Lung (tissue), 12 donors: ENCODE data around the gene DDX28. TPM values are rescaled to one million over a fixed set of nuclear protein-coding genes. Genes with fewer than 3 reads are reported as not detected.

ENCODE experiments used
- ATAC-seq: fragments of 200-7000 bp; cut with Tn5 transposase; one replicate; pipeline ENCODE4 v1.9.1; 2020; ENCODE audit warnings: moderate number of reproducible peaks; ENCODE audit not compliant: insufficient read depth, low FRiP score
- DNase-seq, 3 donors: peaks; one replicate each; pipeline ENCODE4 v3.0.0-alpha.2; 2013 to 2017
- H3K27ac ChIP-seq, 2 donors: one replicate each; pipeline ENCODE4 v1.5.1; 2013; ENCODE audit warnings: mild to moderate bottlenecking in 2 of 2, moderate library complexity in 2 of 2, control low read depth in 1 of 2, inconsistent platforms in 1 of 2, low read depth in 1 of 2, low read length in 1 of 2
- H3K27me3 ChIP-seq, 3 donors: one replicate each; pipeline ENCODE4 v1.5.1; 2013; ENCODE audit warnings: low read length in 2 of 3; ENCODE audit not compliant: control insufficient read depth in 3 of 3, insufficient read depth in 3 of 3
- H3K36me3 ChIP-seq, 4 donors: one replicate each; pipeline ENCODE4 v1.5.1; 2013; ENCODE audit warnings: low read length in 4 of 4, mild to moderate bottlenecking in 1 of 4, moderate library complexity in 1 of 4; ENCODE audit not compliant: control insufficient read depth in 4 of 4, insufficient read depth in 4 of 4
- H3K4me1 ChIP-seq, 5 donors: one replicate each; pipeline ENCODE4 v1.5.1; 2013; ENCODE audit warnings: low read length in 5 of 5, mild to moderate bottlenecking in 2 of 5, moderate library complexity in 1 of 5; ENCODE audit not compliant: control insufficient read depth in 5 of 5, insufficient read depth in 5 of 5
- H3K4me3 ChIP-seq: one replicate; pipeline ENCODE4 v1.5.1; 2013; ENCODE audit warnings: mild to moderate bottlenecking, control low read depth, moderate library complexity
- H3K9ac ChIP-seq, 2 donors: one replicate each; pipeline ENCODE4 v1.5.1; 2013; ENCODE audit warnings: low read length in 2 of 2, control low read depth in 1 of 2; ENCODE audit not compliant: insufficient read depth in 1 of 2
- H3K9me3 ChIP-seq, 4 donors: one replicate each; pipeline ENCODE4 v1.5.1; 2013; ENCODE audit warnings: low read length in 3 of 4, mild to moderate bottlenecking in 1 of 4, moderate library complexity in 1 of 4; ENCODE audit not compliant: control insufficient read depth in 4 of 4, insufficient read depth in 3 of 4
- WGBS, 2 donors: extraction: QIAGEN DNeasy Blood & Tissue Kit; methylation state at CpG; one replicate each; pipeline ENCODE4 v1.1.7; 2013; 5-methylcytosine and 5-hydroxymethylcytosine counted together
- polyA plus RNA-seq, 2 donors: library from polyadenylated mRNA; stranded (reverse); fragments of 200-250 nt; gene quantifications; one replicate each; pipeline ENCODE4 v1.2.1, GENCODE V29; 2013
- total RNA-seq, 2 donors: library from RNA; depleted of rRNA in 1 of 2; stranded (reverse); fragments of >200 nt in 1 of 2; gene quantifications; one replicate each; pipeline ENCODE4 v1.2.1, GENCODE V29; 2014 to 2021
- TF ChIP-seq, protein P1 (sequence below): IDR thresholded peaks from 2 replicates; pipeline ENCODE4 v1.5.1; 2012; ENCODE audit warnings: mild to moderate bottlenecking; ENCODE audit errors: control extremely low read depth, extremely low read depth
- donor health status: control.
- donor health status: control.
- donor health status: Bipolar disorder and iron deficiency.
- donor health status: healthy.
- donor health status: DM: yes; HTN: yes; CAD: no.

DDX28 gene
- total and polyA plus RNA-seq, 4 donors: 6.6 to 14.5 (median 11.0) TPM

GRCh38 chr16:67979955-67980678 is 42.9 kb downstream of the DDX28 start, which contains the start of gene DPEP3:
TSS of gene DPEP3 (minus strand) at chr16:67980499. CDS start at chr16:67980380, 119 bp downstream.
- ATAC-seq (no peak), DNase-seq (no peak)
- no peak within 1 kb of the TSS for H3K4me3 ChIP-seq
- no peak within 1 kb of the TSS for H3K9ac ChIP-seq
- H3K27ac ChIP-seq: no peak within 1 kb of the TSS
- H3K4me1 ChIP-seq: peaks cover 0 to 4% (median 0%) of the 10 kb centered on the region in 5 donors
- H3K9me3 ChIP-seq: no peaks in the 10 kb centered on the region
- no peaks in the 10 kb centered on the region for H3K27me3 ChIP-seq
- TF ChIP-seq, protein P1, sequence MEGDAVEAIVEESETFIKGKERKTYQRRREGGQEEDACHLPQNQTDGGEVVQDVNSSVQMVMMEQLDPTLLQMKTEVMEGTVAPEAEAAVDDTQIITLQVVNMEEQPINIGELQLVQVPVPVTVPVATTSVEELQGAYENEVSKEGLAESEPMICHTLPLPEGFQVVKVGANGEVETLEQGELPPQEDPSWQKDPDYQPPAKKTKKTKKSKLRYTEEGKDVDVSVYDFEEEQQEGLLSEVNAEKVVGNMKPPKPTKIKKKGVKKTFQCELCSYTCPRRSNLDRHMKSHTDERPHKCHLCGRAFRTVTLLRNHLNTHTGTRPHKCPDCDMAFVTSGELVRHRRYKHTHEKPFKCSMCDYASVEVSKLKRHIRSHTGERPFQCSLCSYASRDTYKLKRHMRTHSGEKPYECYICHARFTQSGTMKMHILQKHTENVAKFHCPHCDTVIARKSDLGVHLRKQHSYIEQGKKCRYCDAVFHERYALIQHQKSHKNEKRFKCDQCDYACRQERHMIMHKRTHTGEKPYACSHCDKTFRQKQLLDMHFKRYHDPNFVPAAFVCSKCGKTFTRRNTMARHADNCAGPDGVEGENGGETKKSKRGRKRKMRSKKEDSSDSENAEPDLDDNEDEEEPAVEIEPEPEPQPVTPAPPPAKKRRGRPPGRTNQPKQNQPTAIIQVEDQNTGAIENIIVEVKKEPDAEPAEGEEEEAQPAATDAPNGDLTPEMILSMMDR: no peak
- WGBS, 2 donors: 66 to 70% methylated on average over 59 to 62 of the region's 62 CpGs
- no peaks in the 10 kb centered on the region for H3K36me3 ChIP-seq

- WGBS, 2 donors: 84 to 88% methylated on average over 9 of the region's 9 CpGs
- TF ChIP-seq, protein P1: no peak
- ATAC-seq: no peak
- Histone ChIP-seq H3K27me3 (no peaks in the 10 kb centered on the region), H3K4me1 (no peaks in the 10 kb centered on the region), H3K4me3 (no peak overlapping the region), H3K27ac (no peak overlapping the region), H3K36me3 (no peaks in the 10 kb centered on the region), H3K9ac (no peak overlapping the region), H3K9me3 (no peaks in the 10 kb centered on the region)
- DNase-seq: no peak
Measured at GRCh38 chr16:67977469-67978227, 45.4 kb downstream of the DDX28 start.

GRCh38 chr16:67977005-67977404 is 46.0 kb downstream of the DDX28 start:
- H3K4me3 ChIP-seq: no peak overlapping the region
- no peaks in the 10 kb centered on the region for H3K9me3 ChIP-seq
- 70 to 72% methylated on average over 5 of the region's 5 CpGs for whole genome bisulfite sequencing, 2 donors
- no peaks in the 10 kb centered on the region for H3K27me3 ChIP-seq
- no peak for DNase-seq
- TF ChIP-seq, protein P1: no peak
- no peak overlapping the region for H3K9ac ChIP-seq
- H3K4me1 ChIP-seq: no peaks in the 10 kb centered on the region
- H3K27ac ChIP-seq: no peak overlapping the region
- H3K36me3 ChIP-seq: no peaks in the 10 kb centered on the region
- ATAC-seq: no peak
